GM23248 (cell line): ENCODE results near the gene C2CD4C.

Experiments
- EZH2 ChIP-seq: fragments of 200-600 bp; sonication (generic); IDR thresholded peaks from 2 replicates; pipeline ENCODE4 v1.6.1; 2018; ENCODE audit warnings: antibody characterized with exemption, mild to moderate bottlenecking; ENCODE audit not compliant: insufficient read depth, poor library complexity, severe bottlenecking
- EZH2phosphoT487 ChIP-seq: fragments of 200-600 bp; sonication (generic); IDR thresholded peaks from 2 replicates; pipeline ENCODE4 v1.6.1; 2018; ENCODE audit warnings: antibody characterized with exemption, moderate library complexity, mild to moderate bottlenecking, low read depth; ENCODE audit not compliant: insufficient read depth

DNA sequence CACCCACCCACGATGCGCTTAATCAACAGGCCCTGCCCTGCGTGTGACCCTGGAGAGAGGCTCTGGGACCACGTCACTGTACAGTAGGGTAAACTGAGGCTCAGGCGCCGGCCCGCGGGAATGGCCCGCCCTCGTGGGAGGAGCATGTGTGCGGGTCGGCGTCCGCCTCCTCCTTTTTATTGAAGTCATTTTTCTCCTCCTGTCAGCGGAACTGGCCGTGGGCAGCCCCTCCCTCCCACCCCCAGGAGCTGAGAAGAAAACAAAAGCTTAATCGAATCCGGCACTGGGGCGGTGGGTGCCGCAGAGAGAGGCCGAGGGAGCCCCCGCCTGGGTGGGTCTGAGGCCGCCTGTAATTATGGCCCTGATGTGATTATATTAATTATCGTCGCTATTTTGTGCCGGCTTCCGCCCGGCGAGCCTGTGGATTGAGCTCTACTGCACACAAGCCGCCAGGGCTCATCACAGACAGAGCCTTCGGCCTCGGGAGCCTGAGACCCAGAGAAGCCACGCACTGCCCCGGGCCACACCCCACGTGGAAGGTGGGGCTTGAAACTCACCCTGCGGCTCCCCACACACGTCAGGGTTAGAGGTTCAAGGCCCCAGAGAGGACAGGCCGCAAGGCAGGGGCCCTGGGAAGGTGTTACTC, 7.0 kb downstream of the C2CD4C start:
- TF ChIP-seq EZH2, result no peak
- no peak for TF ChIP-seq EZH2phosphoT487
